Measurements from ENCODE around the gene GRID1.
"Not testable (repeated sequence)": the region's sequence is repeated elsewhere in the genome, so short reads cannot be mapped to it uniquely, and the experiment has no call there.

GRID1 gene

GRCh38 chr10:85950921-85951320, 415.7 kb downstream of the GRID1 start:
- no peak for DNase-seq

DNA sequence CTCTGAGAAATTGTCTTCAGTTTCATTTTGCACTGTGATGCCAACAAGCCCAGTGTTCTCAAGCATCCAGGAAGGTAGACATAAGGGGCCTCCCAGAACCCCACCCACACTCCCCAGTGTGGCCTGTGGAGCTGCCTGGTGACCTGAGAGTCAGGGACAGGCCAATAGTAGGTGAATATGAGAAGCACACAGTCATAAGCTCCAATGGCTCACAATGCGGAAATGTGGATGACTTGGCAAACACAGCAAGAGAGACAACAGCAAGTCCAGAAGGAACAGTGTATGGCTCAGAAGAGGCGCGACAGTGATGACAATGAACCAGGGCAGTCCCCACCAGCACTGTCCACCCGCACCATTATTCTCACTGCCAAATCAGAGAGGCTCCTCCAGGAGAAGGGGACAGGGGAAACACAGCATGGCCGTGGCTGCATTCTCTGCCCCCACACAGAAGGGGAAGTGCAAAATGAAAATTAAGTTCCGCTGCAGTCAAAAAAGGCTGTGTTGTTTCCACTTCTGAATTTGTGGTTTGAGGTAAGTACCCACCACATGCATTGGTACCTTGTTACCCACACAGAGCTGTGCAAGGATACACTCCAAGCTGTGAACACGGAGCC, 419.8 kb downstream of the GRID1 start:
- no peak for DNase-seq

GRCh38 chr10:85936161-85936560, 430.4 kb downstream of the GRID1 start:
- DNase-seq: no peak

GRCh38 chr10:85934586-85934985, 432.0 kb downstream of the GRID1 start:
- DNase-seq: no peak

DNA sequence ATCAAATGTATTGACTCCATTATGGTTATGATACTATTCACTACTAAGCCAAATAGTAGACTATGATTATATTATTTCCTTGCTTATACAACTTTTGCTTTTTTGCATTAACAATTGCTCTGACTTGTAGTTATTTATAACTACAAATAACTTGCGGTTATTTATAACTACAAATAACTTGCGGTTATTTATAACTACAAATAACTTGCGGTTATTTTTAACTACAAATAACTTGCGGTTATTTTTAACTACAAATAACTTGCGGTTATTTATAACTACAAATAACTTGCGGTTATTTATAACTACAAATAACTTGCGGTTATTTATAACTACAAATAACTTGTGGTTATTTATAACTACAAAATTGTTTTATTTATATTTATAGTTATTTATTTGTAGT, 436.6 kb downstream of the GRID1 start:
- not testable (repeated sequence) for DNase-seq

GRCh38 chr10:85927952-85928665, 438.5 kb downstream of the GRID1 start:
- DNase-seq: no peak

DNA sequence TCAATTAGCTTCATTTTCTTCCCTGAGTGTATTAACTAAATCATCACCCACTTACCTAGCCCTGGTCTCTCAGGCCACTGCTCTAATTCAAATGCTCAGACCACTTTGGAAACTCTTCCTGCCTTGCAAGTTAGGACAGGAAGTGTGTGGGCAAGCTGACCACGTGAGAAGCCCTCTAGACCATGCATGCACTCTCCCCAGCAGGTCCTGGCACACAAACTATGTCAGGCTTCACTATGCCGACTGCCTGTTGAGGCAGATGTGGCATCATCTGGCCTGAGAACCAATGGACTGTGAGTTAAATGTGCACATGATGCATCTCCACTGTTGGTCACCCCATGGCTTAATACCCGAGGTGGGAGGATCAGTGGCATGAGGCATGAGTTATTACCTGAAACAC, 439.6 kb downstream of the GRID1 start:
- DNase-seq: no peak

DNA sequence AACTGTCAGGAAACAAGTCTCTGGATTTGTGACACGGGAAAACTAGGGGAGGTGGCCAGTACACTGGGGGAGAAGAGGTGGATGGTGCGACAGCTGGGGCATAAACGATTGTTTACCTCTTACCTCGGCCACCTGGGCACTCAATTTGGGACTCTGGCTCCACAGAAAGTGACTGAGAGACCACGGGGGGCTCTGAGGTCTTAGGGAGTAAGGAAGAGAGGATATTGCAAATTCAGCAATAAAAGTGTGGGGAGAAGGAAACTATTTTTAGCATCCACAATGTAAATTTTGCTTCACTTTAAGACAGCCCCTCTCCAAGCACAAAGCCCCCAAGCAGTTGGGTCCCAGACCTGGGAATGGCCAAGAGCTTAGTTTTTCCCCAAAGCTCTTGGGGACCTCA, 440.5 kb downstream of the GRID1 start:
- no peak for DNase-seq

GRCh38 chr10:85925201-85925750, 441.3 kb downstream of the GRID1 start:
- no peak for DNase-seq

GRCh38 chr10:85924382-85925102, 442.1 kb downstream of the GRID1 start:
- no peak for DNase-seq

DNA sequence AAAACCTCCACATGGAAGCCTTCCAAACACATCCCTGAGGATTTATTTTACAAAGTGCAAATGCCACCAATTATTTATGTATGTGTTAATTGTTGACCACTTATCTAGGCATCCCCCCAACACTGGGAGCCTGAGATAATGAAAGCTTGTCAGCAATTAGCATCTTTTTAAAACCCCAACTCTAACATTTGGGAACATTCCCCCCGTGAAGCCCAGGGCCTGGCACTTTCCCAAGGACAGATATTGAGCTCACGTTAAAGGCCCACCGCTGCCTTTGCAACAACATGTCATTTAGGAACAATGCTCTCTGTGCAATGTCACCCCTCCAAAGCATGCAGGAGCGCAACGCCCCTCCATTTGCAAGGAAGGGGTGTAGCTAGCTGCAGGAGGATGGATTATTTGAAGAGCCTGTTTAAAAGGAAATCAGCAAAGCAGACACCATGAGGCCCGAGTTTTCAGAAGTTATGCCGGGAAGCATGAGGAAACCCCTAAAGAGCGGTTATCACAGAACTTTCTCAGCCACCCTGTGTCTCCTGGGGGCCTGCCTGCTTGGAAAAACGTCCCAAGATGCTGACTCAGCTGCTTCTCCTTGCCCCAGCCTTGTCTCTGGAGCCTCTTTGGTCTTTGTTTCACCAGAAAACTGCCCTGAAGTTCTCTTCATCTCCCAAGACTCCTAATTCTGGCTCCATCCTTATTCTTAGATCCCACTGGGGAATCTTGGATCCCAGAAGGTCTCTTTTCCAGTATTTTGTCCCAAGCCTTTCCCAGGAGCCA, 444.1 kb downstream of the GRID1 start:
- no peak for DNase-seq

DNA sequence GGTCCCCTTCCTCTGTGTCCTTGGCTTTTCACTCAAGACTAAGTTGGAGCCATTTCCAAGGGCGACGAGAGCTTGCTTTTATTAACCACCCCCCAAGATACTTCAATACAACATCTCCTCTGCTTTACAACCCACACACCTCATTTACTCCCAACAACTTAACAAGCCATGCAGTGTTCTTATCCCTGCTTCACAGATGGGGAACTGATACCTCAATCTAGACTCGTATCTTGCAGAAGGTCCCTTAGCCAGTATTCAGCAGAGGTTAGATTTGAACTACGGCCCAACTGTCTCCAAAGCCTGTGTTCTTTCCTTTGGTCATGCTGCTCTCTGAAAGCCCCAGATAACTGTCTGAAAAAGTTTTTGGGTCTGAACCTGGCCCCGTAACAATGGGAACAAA, 444.8 kb downstream of the GRID1 start:
- DNase-seq: no peak

DNA sequence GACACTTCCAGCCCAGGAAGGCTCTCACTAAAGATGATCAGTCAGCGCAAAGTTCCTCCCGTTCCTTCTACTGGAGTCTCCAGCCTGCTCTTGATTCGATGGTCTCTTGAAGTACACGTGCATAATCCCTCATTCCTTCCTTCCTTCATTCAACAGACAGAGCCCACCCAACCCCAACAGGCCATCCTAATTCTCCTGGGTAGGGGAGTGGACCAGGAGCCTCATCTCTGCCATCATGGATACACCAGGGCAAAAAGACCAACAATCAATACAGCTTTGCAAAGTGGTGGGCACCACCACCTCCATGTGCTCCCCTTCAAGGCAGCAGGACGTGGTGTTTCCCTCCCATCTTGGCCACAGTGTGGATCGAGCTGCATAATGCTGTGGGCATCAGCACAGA, 446.3 kb downstream of the GRID1 start:
- DNase-seq: no peak

DNA sequence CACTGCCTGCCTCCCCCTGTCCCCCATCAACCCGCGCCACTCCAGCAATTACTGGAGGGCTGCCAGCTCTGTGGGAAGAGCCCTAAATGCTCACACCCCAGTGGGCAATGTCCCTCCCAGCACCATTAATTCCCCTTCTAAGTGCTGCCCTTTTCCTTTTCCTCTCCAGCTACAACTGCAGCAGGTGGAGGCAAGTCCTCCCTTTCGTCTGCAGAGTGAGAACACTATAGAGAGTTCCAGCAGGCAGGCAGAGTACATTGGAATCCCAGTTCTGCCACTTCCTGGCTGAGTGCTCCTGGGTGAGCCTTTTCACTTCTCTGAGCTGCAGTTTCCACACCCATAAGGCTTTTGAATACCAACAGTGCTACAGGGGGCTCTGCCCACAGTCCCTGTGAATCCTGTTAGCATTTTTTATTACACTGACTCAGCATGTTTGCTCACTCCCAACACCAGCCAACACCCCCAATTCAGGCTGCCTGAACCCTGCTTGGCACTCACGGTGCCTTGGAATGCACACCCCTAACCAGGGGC, 447.0 kb downstream of the GRID1 start:
- no peak for DNase-seq

- no peak for DNase-seq
Observed at GRCh38 chr10:85918371-85918770, 448.2 kb downstream of the GRID1 start.

DNA sequence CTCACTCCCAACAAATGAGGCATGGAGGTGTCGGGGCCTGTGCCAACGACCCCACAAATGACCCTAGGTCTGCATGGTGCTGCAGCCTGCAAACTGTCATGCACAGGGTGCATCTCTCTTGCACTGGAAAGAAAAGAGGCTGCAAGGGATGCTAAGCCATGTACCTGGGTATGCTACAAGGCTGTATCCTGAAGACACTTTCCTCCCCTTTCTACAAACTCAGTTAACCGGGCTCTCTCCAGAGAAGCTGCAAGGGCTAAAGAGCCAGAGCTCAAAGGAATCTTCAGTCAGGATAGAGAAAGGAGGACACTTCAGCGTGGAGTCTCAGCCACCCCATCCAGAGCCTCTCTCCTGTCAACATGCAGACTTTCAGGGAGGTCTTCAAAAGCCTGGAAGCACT, 449.0 kb downstream of the GRID1 start:
- no peak for DNase-seq

DNA sequence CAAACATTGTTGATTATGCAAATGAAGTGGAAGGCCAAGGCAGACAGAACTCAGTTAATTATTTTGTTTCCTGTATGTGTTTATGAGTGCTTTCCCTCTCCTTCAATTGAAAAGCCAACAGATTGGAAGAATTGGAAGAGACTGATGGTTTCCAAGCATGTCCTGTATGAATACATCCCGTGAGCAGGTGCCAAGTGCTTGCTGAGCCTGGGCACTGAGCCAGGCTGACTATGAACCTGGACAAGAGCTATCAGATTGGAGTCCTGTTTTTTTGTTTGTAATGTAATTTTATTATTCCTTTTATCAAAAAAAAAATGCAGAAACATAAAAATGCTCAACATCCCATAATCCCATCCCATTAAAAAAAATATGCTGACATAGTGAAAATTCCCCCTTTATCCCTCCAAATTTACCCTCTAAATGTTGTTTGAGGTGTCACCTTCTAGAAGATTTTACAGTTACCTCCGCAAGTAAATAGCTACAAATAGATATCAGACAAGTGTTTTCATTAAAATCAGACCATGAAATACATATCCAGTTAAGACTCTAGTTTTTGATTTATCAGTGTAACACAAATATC, 449.5 kb downstream of the GRID1 start:
- DNase-seq: no peak

- no peak for DNase-seq
Observed at GRCh38 chr10:85916286-85916685, 450.3 kb downstream of the GRID1 start.

GRCh38 chr10:85915245-85915846, 451.2 kb downstream of the GRID1 start:
- no peak for DNase-seq

DNA sequence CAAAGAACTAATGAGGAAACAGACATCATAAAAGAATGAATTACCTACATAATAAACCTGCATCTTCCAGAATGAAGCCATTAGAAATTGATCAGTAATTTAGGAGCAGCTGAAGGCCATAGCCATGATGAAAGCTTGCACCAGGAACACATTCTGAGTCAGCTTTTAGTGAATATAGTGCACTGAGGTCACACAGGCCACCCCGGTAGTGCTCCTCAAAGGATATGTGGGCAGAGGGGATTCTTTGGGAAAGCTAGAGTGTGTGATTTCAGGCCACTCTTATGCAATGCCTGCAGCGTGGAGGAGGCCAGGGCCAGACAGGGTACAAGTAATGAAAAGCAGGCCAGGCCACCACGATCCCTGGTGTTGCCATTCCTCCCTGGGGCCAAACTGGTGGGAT, 451.9 kb downstream of the GRID1 start:
- DNase-seq: no peak

- DNase-seq: no peak
Observed at GRCh38 chr10:85908462-85908861, 458.1 kb downstream of the GRID1 start.

- DNase-seq: no peak
Observed at GRCh38 chr10:85902051-85902450, 464.5 kb downstream of the GRID1 start.

Measured in EL (cell line).